ENCODE measurements around the gene GOLGA6L9.
"Not testable (repeated sequence)": the region's sequence is repeated elsewhere in the genome, so short reads cannot be mapped to it uniquely, and the experiment has no call there.

The GOLGA6L9 gene

DNA sequence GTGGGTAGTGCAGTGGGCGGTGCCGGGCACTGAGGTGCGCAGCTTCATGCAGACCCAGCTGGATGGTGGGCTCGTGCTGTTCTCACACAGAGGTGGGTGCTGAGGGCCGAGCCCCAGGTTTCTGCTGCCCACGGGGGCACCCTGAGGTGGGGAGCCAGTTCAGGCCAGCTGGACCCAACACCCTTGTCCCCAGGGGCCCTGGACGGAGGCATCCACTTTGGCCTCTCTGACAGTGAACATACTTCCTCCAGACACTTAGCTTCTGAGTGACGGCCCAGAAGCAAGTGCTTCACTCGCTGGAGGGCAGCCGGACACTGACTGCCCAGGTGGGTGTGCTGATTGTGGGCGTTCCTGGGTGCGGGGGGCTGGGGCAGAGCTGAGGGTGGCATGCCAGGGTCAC, 39.8 kb downstream of the GOLGA6L9 start:
- DNase-seq: not testable (repeated sequence)

- not testable (repeated sequence) for DNase-seq
Measured at GRCh38 chr15:82472269-82472982, 42.8 kb downstream of the GOLGA6L9 start.

DNA sequence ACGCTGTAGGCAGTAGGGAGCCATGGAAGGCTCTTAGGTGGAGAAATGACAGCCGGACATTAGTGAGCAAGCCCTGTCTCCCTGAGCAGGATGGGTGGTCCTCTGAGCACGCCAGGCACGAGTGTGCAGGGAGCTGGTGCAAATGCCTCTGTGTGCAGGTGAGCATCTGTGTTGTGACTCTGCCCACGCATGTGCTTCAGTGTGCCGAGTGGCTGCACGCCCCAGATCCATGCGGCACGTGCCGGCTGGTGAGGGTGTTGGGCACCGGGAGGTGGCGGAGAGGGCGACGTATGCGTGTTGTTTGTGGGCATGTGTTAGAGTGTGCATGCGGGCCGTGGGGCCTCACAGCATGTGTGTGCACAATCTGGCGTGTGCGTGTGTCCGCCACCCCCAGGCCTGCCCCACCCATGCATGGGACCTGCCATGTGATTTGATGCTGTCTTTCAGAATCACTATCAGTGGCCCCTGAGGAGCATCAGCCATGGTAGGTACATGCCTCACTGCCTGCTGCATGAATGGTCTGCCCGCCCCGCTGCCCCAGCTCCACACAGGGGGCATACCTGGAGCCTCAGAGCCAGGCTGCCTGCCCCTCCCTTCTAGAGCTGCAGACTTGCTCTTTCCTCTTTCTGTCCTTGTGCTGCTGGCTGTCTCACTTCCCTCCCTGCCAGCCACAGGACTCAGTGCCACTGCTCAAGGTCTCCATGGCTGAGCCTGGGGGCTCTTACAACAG, 45.1 kb downstream of the GOLGA6L9 start:
- DNase-seq: not testable (repeated sequence)

DNA sequence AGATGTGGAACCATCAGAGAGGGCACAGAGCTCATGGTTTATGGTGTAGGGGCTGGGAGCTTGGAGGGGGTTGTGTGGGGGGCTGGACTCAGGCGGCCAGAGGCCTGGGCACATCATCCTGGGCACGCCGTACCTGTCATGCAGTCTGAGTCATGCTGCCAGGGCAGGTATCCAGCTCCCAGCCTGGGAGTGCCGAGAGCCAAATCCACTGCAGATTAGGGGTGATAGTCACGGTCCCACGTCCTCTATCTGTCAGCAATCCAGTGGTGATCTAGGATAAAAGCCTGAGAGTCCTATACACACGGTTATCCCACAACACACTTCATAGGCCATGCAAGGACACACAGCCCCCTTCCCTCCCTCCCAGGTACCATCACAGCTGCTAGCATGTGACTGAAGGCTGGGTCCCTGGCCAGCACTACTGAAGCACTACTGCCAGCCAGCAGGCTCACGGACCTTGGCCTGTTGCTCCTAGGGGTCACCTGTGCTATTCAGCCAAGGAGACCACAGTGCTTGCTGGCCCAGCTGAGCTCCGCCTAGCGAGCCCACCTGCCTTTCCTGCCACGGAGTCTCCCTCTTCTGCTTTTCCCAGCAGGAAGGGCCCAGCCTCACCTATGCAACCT, 45.8 kb downstream of the GOLGA6L9 start:
- DNase-seq: not testable (repeated sequence)

DNA sequence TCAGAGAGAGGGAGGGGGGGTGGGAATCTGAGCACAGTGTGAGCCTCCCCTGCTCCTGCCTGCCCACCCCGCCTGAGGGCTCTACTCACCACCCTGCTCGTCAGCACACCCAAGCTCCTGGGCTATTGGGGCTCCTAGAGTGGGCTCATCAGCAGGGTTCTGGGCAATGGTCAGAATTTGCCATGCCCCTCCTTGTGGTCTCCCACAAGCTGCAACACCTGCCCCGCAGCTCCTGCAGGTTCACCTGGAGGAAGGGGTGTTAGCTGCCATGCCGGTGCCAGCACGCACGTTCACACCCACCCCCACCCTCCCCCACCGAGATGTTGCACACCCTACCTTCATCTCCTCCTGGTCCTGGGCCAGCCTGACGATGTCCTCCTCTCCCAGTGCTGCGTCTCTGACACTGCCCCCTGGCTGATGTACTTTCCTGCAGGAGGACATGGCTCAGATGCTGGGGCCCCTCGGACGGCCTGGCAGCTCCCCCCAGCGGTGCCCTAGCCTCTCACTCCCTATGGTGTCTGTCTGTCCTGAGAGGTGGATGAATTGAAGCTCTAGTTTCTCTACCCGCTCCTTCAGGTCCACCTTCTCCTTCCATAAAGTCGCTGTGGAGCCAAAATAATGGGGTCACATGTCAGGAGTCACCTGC, 47.2 kb downstream of the GOLGA6L9 start:
- DNase-seq: not testable (repeated sequence)

GRCh38 chr15:82477343-82478057, 47.9 kb downstream of the GOLGA6L9 start:
- DNase-seq: not testable (repeated sequence)
